Upper lobe of right lung (tissue), 1 donor: ENCODE data around the gene MTAP. TPM values are rescaled to one million over a fixed set of nuclear protein-coding genes. Genes with fewer than 3 reads are reported as not detected.

Experiments used
- ATAC-seq: fragments of 200-7000 bp; cut with Tn5 transposase; one replicate; pipeline ENCODE4 v1.9.1; 2020; ENCODE audit warnings: mild to moderate bottlenecking, moderate library complexity
- DNase-seq: peaks from one replicate; pipeline ENCODE4 v3.0.0-alpha.2; 2020
- H3K27ac ChIP-seq: fragments of 200-600 bp; one replicate; pipeline ENCODE4 v1.8.0; 2022
- H3K27me3 ChIP-seq: fragments of 200-600 bp; one replicate; pipeline ENCODE4 v1.8.0; 2022; ENCODE audit warnings: mild to moderate bottlenecking
- H3K36me3 ChIP-seq: fragments of 200-600 bp; one replicate; pipeline ENCODE4 v1.8.0; 2022
- H3K4me1 ChIP-seq: fragments of 200-600 bp; one replicate; pipeline ENCODE4 v1.8.0; 2022
- H3K4me3 ChIP-seq: fragments of 200-600 bp; one replicate; pipeline ENCODE4 v1.8.0; 2022; ENCODE audit warnings: mild to moderate bottlenecking
- H3K9me3 ChIP-seq: fragments of 200-600 bp; one replicate; pipeline ENCODE4 v1.8.0; 2022
- intact Hi-C: fragments of 100-400 bp; cut with DNase I; formaldehyde crosslinking; loops from one replicate; pipeline ENCODE4 v1.11.0; 2022
- total RNA-seq: library from RNA; stranded (reverse); fragmentation: NEBNext Ultra II Directional; extraction: Animal tissue kit (Norgen Biotek cat#: 25700); gene quantifications from one replicate; pipeline ENCODE4 v1.2.1, GENCODE V29; 2021
- TF ChIP-seq, protein P1 (sequence below): fragments of 200-600 bp; IDR thresholded peaks from one replicate; pipeline ENCODE4 v1.8.0; 2022; ENCODE audit warnings: antibody characterized with exemption
- donor health status: DM: no; HTN: yes; CAD: no; lungs with severe emphysema.

Gene MTAP
- total RNA-seq, 1 donor from 2014 or later, result 40.6 TPM

- TF ChIP-seq, protein P1, sequence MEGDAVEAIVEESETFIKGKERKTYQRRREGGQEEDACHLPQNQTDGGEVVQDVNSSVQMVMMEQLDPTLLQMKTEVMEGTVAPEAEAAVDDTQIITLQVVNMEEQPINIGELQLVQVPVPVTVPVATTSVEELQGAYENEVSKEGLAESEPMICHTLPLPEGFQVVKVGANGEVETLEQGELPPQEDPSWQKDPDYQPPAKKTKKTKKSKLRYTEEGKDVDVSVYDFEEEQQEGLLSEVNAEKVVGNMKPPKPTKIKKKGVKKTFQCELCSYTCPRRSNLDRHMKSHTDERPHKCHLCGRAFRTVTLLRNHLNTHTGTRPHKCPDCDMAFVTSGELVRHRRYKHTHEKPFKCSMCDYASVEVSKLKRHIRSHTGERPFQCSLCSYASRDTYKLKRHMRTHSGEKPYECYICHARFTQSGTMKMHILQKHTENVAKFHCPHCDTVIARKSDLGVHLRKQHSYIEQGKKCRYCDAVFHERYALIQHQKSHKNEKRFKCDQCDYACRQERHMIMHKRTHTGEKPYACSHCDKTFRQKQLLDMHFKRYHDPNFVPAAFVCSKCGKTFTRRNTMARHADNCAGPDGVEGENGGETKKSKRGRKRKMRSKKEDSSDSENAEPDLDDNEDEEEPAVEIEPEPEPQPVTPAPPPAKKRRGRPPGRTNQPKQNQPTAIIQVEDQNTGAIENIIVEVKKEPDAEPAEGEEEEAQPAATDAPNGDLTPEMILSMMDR, result no peak
- H3K4me1 ChIP-seq, result no peaks in the 10 kb centered on the region
- peaks cover 30% of the 10 kb centered on the region for H3K27me3 ChIP-seq
- no peaks in the 10 kb centered on the region for H3K9me3 ChIP-seq
- H3K36me3 ChIP-seq, result no peaks in the 10 kb centered on the region
- no peak overlapping the region for H3K4me3 ChIP-seq
- intact Hi-C loops, result no loop called here
- DNase-seq, result no peak
- H3K27ac ChIP-seq, result no peak overlapping the region
- no peak for ATAC-seq
Observed at GRCh38 chr9:21796768-21797167, 5.7 kb upstream of the MTAP start.

- Histone ChIP-seq H3K27ac (no peak overlapping the region), H3K4me1 (peaks cover 15% of the 10 kb centered on the region), H3K27me3 (peaks cover 15% of the 10 kb centered on the region), H3K4me3 (peak overlapping the region; percentile 90), H3K36me3 (no peaks in the 10 kb centered on the region), H3K9me3 (no peaks in the 10 kb centered on the region)
- DNase-seq (no peak), ATAC-seq (no peak)
- TF ChIP-seq, protein P1, result no peak
- intact Hi-C loops, result no loop called here
Observed at GRCh38 chr9:21800931-21801682, 1.3 kb upstream of the MTAP start.

DNA sequence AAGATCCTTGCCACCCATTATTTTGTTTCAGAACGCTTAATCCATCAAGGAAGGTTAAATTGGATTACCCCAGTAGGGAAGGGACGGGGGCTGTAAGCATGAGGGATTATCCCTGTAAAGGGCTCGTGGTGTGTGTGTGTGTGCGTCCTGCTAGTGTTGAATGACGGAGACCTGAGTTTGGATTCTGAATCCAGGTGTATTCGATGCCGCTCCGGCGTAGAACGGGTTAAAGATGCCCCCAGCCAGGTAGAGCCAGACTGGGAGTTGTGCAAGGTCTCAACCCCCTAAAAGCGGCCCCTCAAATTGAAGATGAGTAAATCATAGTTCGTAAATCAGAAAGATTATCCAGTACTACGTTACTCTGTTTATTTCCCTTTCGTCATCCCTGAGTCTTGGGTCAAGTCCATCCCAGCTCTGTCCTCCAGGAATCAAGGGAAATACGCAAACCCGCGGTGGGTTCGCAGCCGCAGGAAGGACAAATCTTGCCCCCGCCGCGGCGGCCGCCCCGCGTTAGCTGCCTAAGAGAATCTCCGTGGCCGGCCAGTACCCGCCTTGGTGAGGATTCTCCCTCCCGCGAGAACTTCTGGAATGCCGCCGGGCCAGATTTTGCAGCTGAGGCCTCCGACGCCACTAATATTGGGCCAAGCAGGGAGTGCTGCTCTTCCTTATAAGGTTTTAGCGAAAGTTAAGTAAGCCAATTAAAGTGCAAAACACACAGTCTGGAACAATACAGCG is 586 bp upstream of the MTAP start:
- DNase-seq (peak; percentile 89), ATAC-seq (peak; percentile 63)
- peak overlapping the region; percentile 90 for H3K27ac ChIP-seq
- TF ChIP-seq, protein P1, result no peak
- H3K36me3 ChIP-seq, result no peaks in the 10 kb centered on the region
- peak overlapping the region; percentile 90 for H3K4me3 ChIP-seq
- H3K4me1 ChIP-seq, result peaks cover 15% of the 10 kb centered on the region
- intact Hi-C loops, result no loop called here
- no peaks in the 10 kb centered on the region for H3K9me3 ChIP-seq
- H3K27me3 ChIP-seq, result peaks cover 12% of the 10 kb centered on the region

GRCh38 chr9:21803649-21804048 is 1.2 kb downstream of the MTAP start:
- Histone ChIP-seq H3K36me3 (peaks cover under 1% of the 10 kb centered on the region), H3K27me3 (no peaks in the 10 kb centered on the region), H3K4me3 (peak overlapping the region; percentile 90), H3K27ac (peak overlapping the region; percentile 90), H3K9me3 (no peaks in the 10 kb centered on the region), H3K4me1 (peaks cover 15% of the 10 kb centered on the region)
- DNase-seq, result no peak
- intact Hi-C loops, result no loop called here
- no peak for ATAC-seq
- TF ChIP-seq, protein P1, result no peak

DNA sequence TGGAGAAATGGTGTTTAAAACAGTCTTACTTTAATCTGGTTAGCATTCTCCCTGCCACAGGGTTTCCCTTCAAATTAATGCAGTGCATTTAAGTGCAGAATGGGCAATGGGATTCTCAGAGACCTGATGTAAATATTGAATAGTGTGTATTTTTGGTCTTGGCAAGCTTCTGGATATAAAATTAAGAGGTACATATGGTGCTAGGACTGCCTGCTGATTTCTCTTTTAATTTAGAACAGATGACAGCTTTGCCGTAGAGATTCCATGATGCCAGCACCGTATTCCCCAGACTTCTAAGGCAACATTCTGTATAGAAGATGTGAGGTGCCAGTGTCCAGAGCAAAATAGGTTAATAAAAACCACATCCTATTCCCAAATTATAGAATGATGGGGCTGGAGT is 1.9 kb downstream of the MTAP start:
- DNase-seq (no peak), ATAC-seq (no peak)
- Histone ChIP-seq H3K4me3 (no peak overlapping the region), H3K4me1 (peaks cover 15% of the 10 kb centered on the region), H3K27me3 (no peaks in the 10 kb centered on the region), H3K27ac (no peak overlapping the region), H3K36me3 (peaks cover 7% of the 10 kb centered on the region), H3K9me3 (no peaks in the 10 kb centered on the region)
- intact Hi-C loops, result no loop called here
- TF ChIP-seq, protein P1, result no peak
